ENCODE measurements around the gene IL6R.

IL6R gene

DNA sequence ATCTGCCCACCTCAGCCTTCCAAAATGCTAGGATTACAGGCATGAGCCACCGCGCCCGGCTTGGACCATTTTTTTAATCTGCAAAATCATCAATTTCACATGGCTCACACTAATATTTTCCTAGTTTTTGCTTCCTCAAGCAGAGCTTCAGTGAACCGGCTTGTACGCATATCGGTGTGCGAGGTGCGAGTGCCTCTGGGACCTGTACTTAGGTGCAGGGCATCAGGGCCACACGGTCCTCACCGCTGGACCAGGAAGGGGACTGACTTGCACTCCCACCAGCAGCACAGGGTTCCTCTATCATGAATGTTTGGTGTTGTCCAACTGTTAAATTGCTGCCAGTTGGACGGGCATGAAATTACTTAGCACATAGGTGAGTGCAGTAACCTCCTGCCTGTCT, 112.5 kb downstream of the IL6R start:
- DNase-seq (ENCODE audit: low read depth): no peak

All from CMK (cell line).